H1 (cell line): ENCODE measurements around the gene FLOT1. TPM values are rescaled to one million over a fixed set of nuclear protein-coding genes. Genes with fewer than 3 reads are reported as not detected.

Experiments
- CTCF ChIA-PET: fragments of 300-600 bp; sonication (Branson Sonifier 250); formaldehyde crosslinking; loops from one replicate; lab custom pipeline; 2021; ENCODE audit not compliant: partially characterized antibody; lab: Charles Lee
- POLR2A ChIA-PET: fragments of 300-600 bp; sonication (Branson Sonifier 250); formaldehyde crosslinking; loops from one replicate; lab custom pipeline; 2021; ENCODE audit warnings: inconsistent platforms; ENCODE audit not compliant: partially characterized antibody; lab: Charles Lee
- DNase-seq, 2 experiments: peaks; one replicate each; pipeline versions ENCODE4 v3.0.0 to v3.0.0-alpha.2; 2010 to 2022; ENCODE audit warnings: low spot score in 2 of 2, low read depth in 1 of 2, mixed read lengths in 1 of 2
- FAIRE-seq: peaks from 2 replicates; lab custom pipeline; 2011; peaks lifted over from hg19 to GRCh38; lab: Jason Lieb, UNC
- H2AFZ ChIP-seq: 2 replicates; pipeline ENCODE4 v1.8.1; 2012; ENCODE audit warnings: low read length, inconsistent platforms
- H2AK5ac ChIP-seq: 2 replicates; pipeline ENCODE4 v1.6.1; 2013; ENCODE audit warnings: low read depth, low read length
- H2BK120ac ChIP-seq: replicated peaks from 2 replicates; pipeline ENCODE3; 2013; ENCODE audit warnings: low read depth, low read length, inconsistent platforms
- H2BK12ac ChIP-seq: 2 replicates; pipeline ENCODE4 v1.6.1; 2013; ENCODE audit warnings: low read depth, low read length
- H2BK15ac ChIP-seq: 2 replicates; pipeline ENCODE4 v1.6.1; 2013; ENCODE audit warnings: low read length
- H2BK20ac ChIP-seq: 2 replicates; pipeline ENCODE4 v1.6.1; 2013; ENCODE audit warnings: low read length
- H2BK5ac ChIP-seq: 2 replicates; pipeline ENCODE4 v1.6.1; 2013; ENCODE audit warnings: low read depth, low read length
- H3K14ac ChIP-seq: 2 replicates; pipeline ENCODE4 v1.6.1; 2013; ENCODE audit warnings: inconsistent platforms; ENCODE audit not compliant: insufficient read length
- H3K18ac ChIP-seq: 2 replicates; pipeline ENCODE4 v1.6.1; 2013; ENCODE audit warnings: low read length; ENCODE audit errors: extremely low read depth
- H3K23ac ChIP-seq: 2 replicates; pipeline ENCODE4 v1.6.1; 2013; ENCODE audit warnings: inconsistent platforms; ENCODE audit not compliant: insufficient read length
- H3K23me2 ChIP-seq: 2 replicates; pipeline ENCODE4 v1.6.1; 2013; ENCODE audit warnings: low read depth, low read length
- H3K27ac ChIP-seq: 2 replicates; pipeline ENCODE4 v1.6.1; 2011; ENCODE audit warnings: low read depth, low read length, inconsistent platforms
- H3K27me3 ChIP-seq, 4 experiments: replicated peaks in 1 of 4; 1 replicate in 1 of 4; 2 replicates in 3 of 4; pipeline versions ENCODE4 v1.6.1 to v1.8.1; 2011 to 2013; ENCODE audit warnings: low read length in 3 of 4, mild to moderate bottlenecking in 3 of 4, inconsistent platforms in 2 of 4, mixed read lengths in 2 of 4, moderate library complexity in 1 of 4; ENCODE audit not compliant: control insufficient read depth in 3 of 4, insufficient read depth in 3 of 4; ENCODE audit errors: extremely low read depth in 1 of 4
- H3K36me3 ChIP-seq, 4 experiments: 2 replicates each; pipeline versions ENCODE4 v1.6.1 to v1.8.1; 2011 to 2013; ENCODE audit warnings: mild to moderate bottlenecking in 4 of 4, low read length in 3 of 4, moderate library complexity in 2 of 4, control low read depth in 1 of 4, inconsistent platforms in 1 of 4; ENCODE audit not compliant: insufficient read depth in 4 of 4, control insufficient read depth in 2 of 4
- H3K4ac ChIP-seq: replicated peaks from 2 replicates; pipeline ENCODE3; 2013; ENCODE audit warnings: low read length, low read depth, mixed read lengths, inconsistent platforms; ENCODE audit not compliant: insufficient read length
- H3K4me1 ChIP-seq, 4 experiments: replicated peaks in 1 of 4; 1 replicate in 1 of 4; 2 replicates in 3 of 4; pipeline versions ENCODE4 v1.6.1 to v1.8.1; 2011 to 2013; ENCODE audit warnings: low read length in 3 of 4, inconsistent platforms in 2 of 4, mixed read lengths in 1 of 4; ENCODE audit not compliant: insufficient read depth in 4 of 4, control insufficient read depth in 3 of 4
- H3K4me2 ChIP-seq, 2 experiments: 2 replicates each; pipeline versions ENCODE4 v1.6.1 to v1.8.1; 2011 to 2013; ENCODE audit warnings: low read depth in 2 of 2, low read length in 2 of 2, control low read depth in 1 of 2, inconsistent platforms in 1 of 2, mild to moderate bottlenecking in 1 of 2; ENCODE audit not compliant: insufficient read depth in 1 of 2
- H3K4me3 ChIP-seq, 4 experiments: fragments of 200-600, 300-600 bp in 1 of 4; sonication (generic), shearing (Covaris generic), sonication (Bioruptor Twin) in 1 of 4; 2 replicates each; pipeline versions ENCODE4 v1.5.1 to v1.8.1; 2011 to 2016; ENCODE audit warnings: low read length in 4 of 4, low read depth in 3 of 4, control low read depth in 2 of 4, inconsistent platforms in 2 of 4, mild to moderate bottlenecking in 2 of 4, mixed read lengths in 1 of 4, moderate library complexity in 1 of 4; ENCODE audit not compliant: insufficient read depth in 2 of 4; ENCODE audit errors: extremely low read depth in 1 of 4
- H3K56ac ChIP-seq: replicated peaks from 2 replicates; pipeline ENCODE3; 2013; ENCODE audit warnings: low read depth, mild to moderate bottlenecking, mixed read lengths, low read length, inconsistent platforms; ENCODE audit not compliant: insufficient read length
- H3K79me1 ChIP-seq: 2 replicates; pipeline ENCODE4 v1.6.1; 2013; ENCODE audit warnings: low read depth, low read length, control low read depth
- H3K79me2 ChIP-seq, 2 experiments: 2 replicates each; pipeline versions ENCODE4 v1.6.1 to v1.8.1; 2012 to 2013; ENCODE audit warnings: low read length in 2 of 2, mild to moderate bottlenecking in 2 of 2, inconsistent platforms in 1 of 2; ENCODE audit not compliant: insufficient read depth in 2 of 2, control insufficient read depth in 1 of 2
- H3K9ac ChIP-seq, 4 experiments: replicated peaks in 1 of 4; 1 replicate in 1 of 4; 2 replicates in 3 of 4; pipeline versions ENCODE4 v1.6.1 to v1.8.1; 2011 to 2013; ENCODE audit warnings: low read depth in 3 of 4, low read length in 3 of 4, control low read depth in 2 of 4, mild to moderate bottlenecking in 2 of 4, moderate library complexity in 2 of 4, inconsistent platforms in 1 of 4; ENCODE audit errors: extremely low read depth in 1 of 4
- H3K9me3 ChIP-seq, 2 experiments: 2 replicates each; pipeline versions ENCODE4 v1.6.1 to v1.8.1; 2012 to 2013; ENCODE audit warnings: mild to moderate bottlenecking in 2 of 2, moderate library complexity in 2 of 2, control low read depth in 1 of 2, inconsistent platforms in 1 of 2, low read depth in 1 of 2, low read length in 1 of 2, mixed read lengths in 1 of 2; ENCODE audit not compliant: insufficient read depth in 2 of 2
- H4K20me1 ChIP-seq, 2 experiments: replicated peaks in 1 of 2; 2 replicates each; pipeline versions ENCODE3 to v1.8.1; 2011 to 2013; ENCODE audit warnings: inconsistent platforms in 2 of 2, low read length in 2 of 2, mild to moderate bottlenecking in 1 of 2; ENCODE audit not compliant: insufficient read depth in 2 of 2, control insufficient read depth in 1 of 2
- H4K5ac ChIP-seq: 2 replicates; pipeline ENCODE4 v1.6.1; 2013; ENCODE audit warnings: low read length, low read depth, mixed read lengths, inconsistent platforms; ENCODE audit not compliant: insufficient read length
- H4K8ac ChIP-seq: 2 replicates; pipeline ENCODE4 v1.8.0; 2013; ENCODE audit warnings: mild to moderate bottlenecking, moderate library complexity, low read length, inconsistent platforms; ENCODE audit not compliant: insufficient read depth; ENCODE audit errors: extremely low read depth
- H4K91ac ChIP-seq: replicated peaks from 2 replicates; pipeline ENCODE3; 2013; ENCODE audit warnings: low read length, mixed read lengths, inconsistent platforms; ENCODE audit not compliant: insufficient read length
- BRCA1 ChIP-seq: IDR thresholded peaks from 2 replicates; pipeline ENCODE4 v1.6.1; 2012; ENCODE audit warnings: low read depth, low read length, improper control_type of control experiment
- SP2 ChIP-seq: IDR thresholded peaks from 2 replicates; pipeline ENCODE4 v1.6.1; 2012; ENCODE audit warnings: mild to moderate bottlenecking, low read length, inconsistent platforms
- WGBS, 2 experiments: shearing (Covaris generic) in 1 of 2; methylation state at CpG; one replicate each; pipeline versions ENCODE4 v1.1.6 to v1.1.7; 2013 to 2015; ENCODE audit warnings: low lambda C conversion rate in 2 of 2, mixed read lengths in 2 of 2, inconsistent platforms in 1 of 2, low coverage in 1 of 2, missing lambda C conversion rate in 1 of 2; ENCODE audit not compliant: insufficient replicate concordance in 2 of 2, insufficient coverage in 1 of 2, insufficient read length in 1 of 2; ENCODE audit errors: extremely low coverage in 1 of 2, missing lambda C conversion rate in 1 of 2; 5-methylcytosine and 5-hydroxymethylcytosine counted together
- polyA plus RNA-seq, 7 experiments: library from polyadenylated mRNA; depleted of rRNA in 3 of 7; stranded (reverse) in 5 of 7; unstranded in 2 of 7; fragments of >200 nt in 5 of 7; fragments of 200-250 nt in 2 of 7; gene quantifications; 1 replicate in 5 of 7; 2 replicates in 1 of 7; 4 replicates in 1 of 7; pipeline versions ENCODE4 v1.2.1 to v1.2.3, GENCODE V29; 2011 to 2013; ENCODE audit warnings: missing spikeins in 2 of 7, mixed read lengths in 2 of 7
- total RNA-seq: library from RNA; stranded (reverse); fragmentation: NEBNext Ultra II Directional; extraction: Animal tissue kit (Norgen Biotek cat#: 25700); gene quantifications from 2 replicates; pipeline ENCODE4 v1.2.1, GENCODE V29; 2021
- TF ChIP-seq, protein P1 (sequence below), 3 experiments: IDR thresholded peaks; 1 replicate in 2 of 3; 2 replicates in 1 of 3; pipeline versions ENCODE4 v1.5.1 to v1.6.1; 2011; ENCODE audit warnings: low read length in 3 of 3, mild to moderate bottlenecking in 3 of 3, inconsistent platforms in 2 of 3, low read depth in 1 of 3, moderate library complexity in 1 of 3; ENCODE audit not compliant: insufficient read depth in 1 of 3; ENCODE audit errors: control extremely low read depth in 1 of 3
- TF ChIP-seq, protein P2 (sequence below): IDR thresholded peaks from 2 replicates; pipeline ENCODE4 v1.6.1; 2012; ENCODE audit warnings: inconsistent platforms

Gene FLOT1
- total and polyA plus RNA-seq, 2 of the 8 experiments (the other 6 are each of a cell fraction or from before 2014, with no cell fraction given), result 87.5 to 88.1 TPM

DNA sequence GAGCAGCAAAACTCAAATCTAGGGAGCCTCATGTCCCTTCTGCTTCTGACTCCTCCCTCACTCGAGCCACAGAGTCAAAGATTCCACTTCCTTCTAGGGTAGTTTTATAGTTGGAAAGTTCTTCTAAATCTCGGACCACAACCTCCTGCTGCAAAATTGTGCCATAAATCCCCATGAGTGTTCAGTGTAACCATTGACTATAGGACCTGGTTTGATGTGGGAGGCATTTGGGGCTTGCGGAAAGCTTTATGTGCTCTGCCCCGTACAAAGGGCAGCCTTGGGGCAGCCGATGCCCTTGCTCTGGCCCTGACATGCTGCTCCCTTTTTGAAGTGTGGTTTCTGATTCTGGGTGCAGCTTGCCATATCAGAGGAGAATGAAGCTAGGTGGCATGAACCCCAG, 45.5 kb upstream of the FLOT1 start:
- H2BK5ac ChIP-seq, result no peak overlapping the region
- H3K56ac ChIP-seq, result no peak overlapping the region
- H2BK15ac ChIP-seq, result no peak overlapping the region
- H2BK120ac ChIP-seq, result no peak overlapping the region
- 88% methylated on average over 5 of the region's 5 CpGs; no CpG with 5 or more reads in 1 of the 2 experiments for WGBS, 2 experiments
- no peaks in the 10 kb centered on the region for H3K79me2 ChIP-seq
- H3K4ac ChIP-seq, result no peak overlapping the region
- no peak overlapping the region for H3K9ac ChIP-seq
- H3K27me3 ChIP-seq, result peaks cover 0 to 18% (median 13%) of the 10 kb centered on the region in 4 experiments; a peak in 6 of 7 replicates
- H3K27ac ChIP-seq, result no peak overlapping the region
- H3K23me2 ChIP-seq, result no peaks in the 10 kb centered on the region
- no peak overlapping the region for H4K5ac ChIP-seq
- H3K79me1 ChIP-seq, result no peaks in the 10 kb centered on the region
- no peak overlapping the region for H3K4me3 ChIP-seq
- no peak overlapping the region for H2AK5ac ChIP-seq
- no peak overlapping the region for H2BK20ac ChIP-seq
- TF ChIP-seq SP2, result no peak
- TF ChIP-seq BRCA1, result no peak
- TF ChIP-seq, protein P1, sequence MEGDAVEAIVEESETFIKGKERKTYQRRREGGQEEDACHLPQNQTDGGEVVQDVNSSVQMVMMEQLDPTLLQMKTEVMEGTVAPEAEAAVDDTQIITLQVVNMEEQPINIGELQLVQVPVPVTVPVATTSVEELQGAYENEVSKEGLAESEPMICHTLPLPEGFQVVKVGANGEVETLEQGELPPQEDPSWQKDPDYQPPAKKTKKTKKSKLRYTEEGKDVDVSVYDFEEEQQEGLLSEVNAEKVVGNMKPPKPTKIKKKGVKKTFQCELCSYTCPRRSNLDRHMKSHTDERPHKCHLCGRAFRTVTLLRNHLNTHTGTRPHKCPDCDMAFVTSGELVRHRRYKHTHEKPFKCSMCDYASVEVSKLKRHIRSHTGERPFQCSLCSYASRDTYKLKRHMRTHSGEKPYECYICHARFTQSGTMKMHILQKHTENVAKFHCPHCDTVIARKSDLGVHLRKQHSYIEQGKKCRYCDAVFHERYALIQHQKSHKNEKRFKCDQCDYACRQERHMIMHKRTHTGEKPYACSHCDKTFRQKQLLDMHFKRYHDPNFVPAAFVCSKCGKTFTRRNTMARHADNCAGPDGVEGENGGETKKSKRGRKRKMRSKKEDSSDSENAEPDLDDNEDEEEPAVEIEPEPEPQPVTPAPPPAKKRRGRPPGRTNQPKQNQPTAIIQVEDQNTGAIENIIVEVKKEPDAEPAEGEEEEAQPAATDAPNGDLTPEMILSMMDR (IDR thresholded peaks at IDR 0.05; ENCODE audit: control extremely low read depth in 1 of 3, insufficient read depth in 1 of 3, low read depth in 1 of 3, low read length in 3 of 3), result no peak
- TF ChIP-seq, protein P2, sequence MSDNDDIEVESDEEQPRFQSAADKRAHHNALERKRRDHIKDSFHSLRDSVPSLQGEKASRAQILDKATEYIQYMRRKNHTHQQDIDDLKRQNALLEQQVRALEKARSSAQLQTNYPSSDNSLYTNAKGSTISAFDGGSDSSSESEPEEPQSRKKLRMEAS, result no peak
- TF ChIP-seq, all 59 proteins: peak for 0
- Histone ChIP-seq H2BK12ac (no peak overlapping the region), H4K8ac (no peak overlapping the region), H3K14ac (no peak overlapping the region), H4K20me1 (no peaks in the 10 kb centered on the region), H3K18ac (no peak overlapping the region), H4K91ac (no peak overlapping the region), H3K9me3 (no peaks in the 10 kb centered on the region), H3K4me1 (no peaks in the 10 kb centered on the region), H2AFZ (no peak overlapping the region), H3K4me2 (no peak overlapping the region), H3K23ac (no peak overlapping the region), H3K36me3 (no peaks in the 10 kb centered on the region)
- ChIA-PET POLR2A (interaction anchor here (0.9 kb wide), 1 partner anchor 22 kb away, joined by 4 read pairs; no protein-coding TSS in a partner anchor), CTCF (interaction anchor here (0.6 to 1.7 kb wide), 8 partner anchors 9 to 255 kb away, joined by 3 to 6 read pairs (median 4); no protein-coding TSS in a partner anchor)
- DNase-seq (no peak), FAIRE-seq (no peak)
